Karpas-422 (cell line): Measurements from ENCODE around the gene NEDD4L. TPM values are rescaled to one million over a fixed set of nuclear protein-coding genes. Genes with fewer than 3 reads are reported as not detected.

Experiments
- DNase-seq: peaks from one replicate; pipeline ENCODE4 v3.0.0-alpha.2; 2015
- H2AFZ ChIP-seq: fragments of 200-600 bp; sonication (generic); 2 replicates; pipeline ENCODE4 v1.6.1; 2014; ENCODE audit warnings: antibody characterized with exemption, low read length, mixed read lengths
- H3K27ac ChIP-seq: fragments of 200-600 bp; sonication (generic); 2 replicates; pipeline ENCODE4 v1.5.1; 2014; ENCODE audit warnings: mild to moderate bottlenecking, low read length, moderate library complexity
- H3K27me3 ChIP-seq: fragments of 200-600 bp; sonication (generic); 2 replicates; pipeline ENCODE4 v1.6.1; 2014; ENCODE audit warnings: low read length, mixed read lengths
- H3K36me3 ChIP-seq: fragments of 200-600 bp; sonication (generic); 2 replicates; pipeline ENCODE4 v1.6.1; 2014; ENCODE audit warnings: low read length, mixed read lengths; ENCODE audit not compliant: insufficient read depth
- H3K4me1 ChIP-seq: fragments of 200-600 bp; sonication (generic); 2 replicates; pipeline ENCODE4 v1.6.1; 2014; ENCODE audit warnings: mild to moderate bottlenecking, low read length, mixed read lengths
- H3K4me2 ChIP-seq: fragments of 200-600 bp; sonication (generic); 2 replicates; pipeline ENCODE4 v1.6.1; 2014; ENCODE audit warnings: low read length, low read depth, mild to moderate bottlenecking; ENCODE audit not compliant: poor library complexity, severe bottlenecking
- H3K4me3 ChIP-seq: fragments of 200-600 bp; sonication (generic); 2 replicates; pipeline ENCODE4 v1.5.1; 2014; ENCODE audit warnings: mild to moderate bottlenecking, antibody characterized with exemption, low read length, mixed read lengths
- H3K79me2 ChIP-seq: fragments of 200-600 bp; sonication (generic); 2 replicates; pipeline ENCODE4 v1.6.1; 2014; ENCODE audit warnings: mild to moderate bottlenecking, low read length, mixed read lengths
- H3K9ac ChIP-seq: fragments of 200-600 bp; sonication (generic); 2 replicates; pipeline ENCODE4 v1.6.0; 2014; ENCODE audit warnings: low read length
- H3K9me2 ChIP-seq: fragments of 200-600 bp; sonication (generic), shearing (Covaris generic); replicated peaks from 2 replicates; pipeline ENCODE4 v1.6.0; 2014; ENCODE audit warnings: mild to moderate bottlenecking, low read length, moderate library complexity; ENCODE audit not compliant: insufficient read depth
- H3K9me3 ChIP-seq: fragments of 300-700, 200-600 bp; sonication (generic); 2 replicates; pipeline ENCODE4 v1.6.1; 2014; ENCODE audit warnings: low read length, mixed read lengths
- H4K20me1 ChIP-seq: fragments of 200-600 bp; sonication (generic); 2 replicates; pipeline ENCODE4 v1.6.1; 2014; ENCODE audit warnings: mild to moderate bottlenecking, antibody characterized with exemption, low read length, low read depth; ENCODE audit not compliant: insufficient read depth
- total RNA-seq: library from RNA; depleted of rRNA; stranded (reverse); fragments of >200 nt; shearing (Covaris generic); gene quantifications from 2 replicates; pipeline ENCODE4 v1.2.3, GENCODE V29; 2014; ENCODE audit warnings: low replicate concordance

NEDD4L gene
- total RNA-seq, 1 experiment from 2014 or later, result 17.1 TPM

DNA sequence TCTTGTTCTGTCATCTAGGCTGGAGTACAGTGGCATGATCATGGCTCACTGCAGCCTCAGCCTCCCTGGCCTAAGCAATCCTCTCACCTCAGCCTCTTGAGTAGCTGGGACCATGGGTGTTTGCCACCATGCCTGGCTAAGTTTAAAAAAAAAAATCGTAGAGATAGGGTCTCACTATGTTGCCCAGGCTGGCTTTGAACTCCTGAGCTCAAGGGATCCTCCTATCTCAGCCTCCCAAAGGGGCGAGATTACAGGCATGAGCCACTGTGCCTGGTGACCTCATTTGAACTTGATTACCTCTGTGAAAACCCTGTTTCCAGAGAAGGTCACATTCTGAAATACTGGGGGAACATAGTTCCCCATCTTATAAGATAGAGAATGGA is 190.3 kb downstream of the NEDD4L start:
- Histone ChIP-seq H3K79me2 (no peaks in the 10 kb centered on the region), H3K27ac (no peak overlapping the region), H3K9me3 (no peaks in the 10 kb centered on the region), H3K9ac (no peak overlapping the region), H3K27me3 (no peaks in the 10 kb centered on the region), H2AFZ (no peak overlapping the region), H3K36me3 (no peaks in the 10 kb centered on the region), H3K9me2 (no peaks in the 10 kb centered on the region), H3K4me1 (peaks cover 3% of the 10 kb centered on the region; the same call in 1 of the 2 replicates), H3K4me2 (no peak overlapping the region), H3K4me3 (no peak overlapping the region), H4K20me1 (peaks cover 7% of the 10 kb centered on the region; the same call in 1 of the 2 replicates)
- DNase-seq, result no peak

- Histone ChIP-seq H3K9ac (no peak overlapping the region), H4K20me1 (peaks cover 10% of the 10 kb centered on the region; the same call in 1 of the 2 replicates), H3K9me2 (no peaks in the 10 kb centered on the region), H2AFZ (no peak overlapping the region), H3K4me2 (no peak overlapping the region), H3K4me1 (peaks cover 3% of the 10 kb centered on the region; the same call in 1 of the 2 replicates), H3K36me3 (no peaks in the 10 kb centered on the region), H3K9me3 (no peaks in the 10 kb centered on the region), H3K27ac (no peak overlapping the region), H3K4me3 (no peak overlapping the region), H3K79me2 (no peaks in the 10 kb centered on the region), H3K27me3 (no peaks in the 10 kb centered on the region)
- no peak for DNase-seq
Measured at GRCh38 chr18:58235001-58235436, 191.0 kb downstream of the NEDD4L start.

DNA sequence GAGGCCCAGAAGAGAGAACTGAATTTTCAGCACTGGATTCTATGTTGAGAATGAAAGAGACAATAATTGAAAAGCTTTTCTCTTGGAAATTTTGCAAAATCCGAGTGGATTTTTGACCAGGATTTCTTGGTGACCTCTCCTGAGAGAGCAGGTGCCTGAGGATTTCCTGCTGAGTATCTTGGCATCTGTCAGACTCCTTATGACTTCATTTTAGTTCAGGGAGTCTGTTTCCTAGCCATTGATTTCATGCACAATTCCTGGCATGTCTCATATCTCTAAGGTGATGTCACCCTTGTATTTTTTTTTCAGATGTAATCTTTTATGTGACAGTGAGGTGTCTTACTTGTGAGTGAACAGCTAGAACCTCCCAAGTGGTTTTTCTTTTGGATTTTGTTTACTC is 195.9 kb downstream of the NEDD4L start:
- H3K36me3 ChIP-seq, result no peaks in the 10 kb centered on the region
- no peak overlapping the region for H3K9ac ChIP-seq
- no peaks in the 10 kb centered on the region for H3K27me3 ChIP-seq
- no peaks in the 10 kb centered on the region for H3K9me2 ChIP-seq
- no peak overlapping the region for H2AFZ ChIP-seq
- no peak overlapping the region for H3K4me3 ChIP-seq
- DNase-seq, result no peak
- no peak overlapping the region for H3K4me2 ChIP-seq
- H3K79me2 ChIP-seq, result no peaks in the 10 kb centered on the region
- H3K4me1 ChIP-seq, result no peaks in the 10 kb centered on the region
- peaks cover 21% of the 10 kb centered on the region; the same call in 1 of the 2 replicates for H4K20me1 ChIP-seq
- no peaks in the 10 kb centered on the region for H3K9me3 ChIP-seq
- H3K27ac ChIP-seq, result no peak overlapping the region

DNA sequence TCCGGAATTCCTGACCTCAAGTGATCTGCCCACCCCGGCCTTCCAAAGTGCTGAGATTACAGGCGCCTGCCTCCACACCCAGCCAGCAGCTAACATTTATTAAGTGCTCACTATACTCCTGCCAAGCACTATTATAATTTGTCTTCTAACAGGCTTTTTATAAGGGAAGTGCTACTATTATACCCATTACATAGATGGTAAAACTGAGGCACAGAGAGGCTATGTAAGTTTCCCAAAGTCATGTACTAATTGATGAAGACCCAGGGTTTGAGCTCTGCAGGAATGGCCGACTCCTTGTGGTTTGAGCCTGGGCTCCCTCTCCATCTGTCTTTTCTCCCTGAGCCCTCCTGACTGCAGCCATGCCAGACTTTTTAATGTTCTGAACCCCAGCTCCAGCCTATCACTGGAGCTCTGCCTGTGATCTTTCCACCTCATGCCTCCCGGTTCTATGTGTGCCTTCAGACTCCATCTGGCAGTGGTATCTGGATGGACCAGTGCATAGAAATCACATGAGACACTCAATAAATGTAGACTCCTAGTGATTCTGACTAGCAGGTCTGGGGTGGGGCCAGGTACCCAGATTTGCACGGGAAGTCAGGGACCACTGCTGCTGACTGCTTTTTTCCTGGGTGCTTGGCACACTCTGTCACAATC is 197.1 kb downstream of the NEDD4L start:
- no peak overlapping the region for H2AFZ ChIP-seq
- no peak overlapping the region for H3K4me3 ChIP-seq
- H3K27ac ChIP-seq, result no peak overlapping the region
- no peak overlapping the region for H3K9ac ChIP-seq
- no peaks in the 10 kb centered on the region for H3K27me3 ChIP-seq
- H3K9me3 ChIP-seq, result no peaks in the 10 kb centered on the region
- H4K20me1 ChIP-seq, result peaks cover 21% of the 10 kb centered on the region; the same call in 1 of the 2 replicates
- no peak for DNase-seq
- no peaks in the 10 kb centered on the region for H3K9me2 ChIP-seq
- no peak overlapping the region for H3K4me2 ChIP-seq
- H3K4me1 ChIP-seq, result no peaks in the 10 kb centered on the region
- H3K36me3 ChIP-seq, result no peaks in the 10 kb centered on the region
- H3K79me2 ChIP-seq, result no peaks in the 10 kb centered on the region

GRCh38 chr18:58241877-58242276 is 197.9 kb downstream of the NEDD4L start:
- Histone ChIP-seq H4K20me1 (peaks cover 21% of the 10 kb centered on the region; the same call in 1 of the 2 replicates), H3K27ac (no peak overlapping the region), H3K9ac (no peak overlapping the region), H3K4me2 (no peak overlapping the region), H3K9me3 (no peaks in the 10 kb centered on the region), H3K9me2 (no peaks in the 10 kb centered on the region), H3K4me3 (no peak overlapping the region), H3K36me3 (no peaks in the 10 kb centered on the region), H2AFZ (no peak overlapping the region), H3K79me2 (no peaks in the 10 kb centered on the region), H3K4me1 (no peaks in the 10 kb centered on the region), H3K27me3 (no peaks in the 10 kb centered on the region)
- DNase-seq, result no peak

GRCh38 chr18:58242435-58242834 is 198.4 kb downstream of the NEDD4L start:
- Histone ChIP-seq H3K36me3 (no peaks in the 10 kb centered on the region), H2AFZ (no peak overlapping the region), H3K4me3 (no peak overlapping the region), H3K4me1 (no peaks in the 10 kb centered on the region), H3K9ac (no peak overlapping the region), H3K9me3 (no peaks in the 10 kb centered on the region), H3K27me3 (no peaks in the 10 kb centered on the region), H3K27ac (no peak overlapping the region), H3K4me2 (no peak overlapping the region), H4K20me1 (peaks cover 21% of the 10 kb centered on the region; the same call in 1 of the 2 replicates), H3K79me2 (no peaks in the 10 kb centered on the region), H3K9me2 (no peaks in the 10 kb centered on the region)
- no peak for DNase-seq

- no peak for DNase-seq
- Histone ChIP-seq H3K4me3 (no peak overlapping the region), H2AFZ (no peak overlapping the region), H3K27me3 (no peaks in the 10 kb centered on the region), H3K9ac (no peak overlapping the region), H3K9me2 (no peaks in the 10 kb centered on the region), H3K27ac (no peak overlapping the region), H4K20me1 (peaks cover 21% of the 10 kb centered on the region; the same call in 1 of the 2 replicates), H3K4me1 (no peaks in the 10 kb centered on the region), H3K4me2 (no peak overlapping the region), H3K9me3 (no peaks in the 10 kb centered on the region), H3K79me2 (no peaks in the 10 kb centered on the region), H3K36me3 (no peaks in the 10 kb centered on the region)
Measured at GRCh38 chr18:58242968-58243367, 198.9 kb downstream of the NEDD4L start.

DNA sequence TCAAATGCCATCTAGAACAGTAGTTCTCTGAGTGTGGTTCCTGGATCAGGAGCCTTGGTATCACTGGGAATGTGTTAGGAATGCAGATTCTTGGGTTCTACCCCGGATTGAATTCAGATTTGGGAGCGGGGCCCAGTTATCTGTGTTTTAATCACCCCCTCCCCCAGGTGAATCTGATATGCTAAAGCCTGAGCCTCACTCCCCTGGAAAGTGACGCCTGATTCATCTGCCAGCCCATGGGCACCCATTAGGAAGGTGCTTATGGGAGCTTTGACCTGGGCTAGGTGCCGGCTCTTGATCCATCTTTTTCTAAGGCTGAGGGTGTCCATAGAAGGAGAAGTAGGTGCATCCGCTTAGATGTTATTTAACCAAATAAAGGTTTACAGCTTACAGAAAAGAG is 199.4 kb downstream of the NEDD4L start:
- Histone ChIP-seq H3K9me3 (no peaks in the 10 kb centered on the region), H2AFZ (no peak overlapping the region), H3K9ac (no peak overlapping the region), H3K79me2 (no peaks in the 10 kb centered on the region), H3K4me3 (no peak overlapping the region), H4K20me1 (peaks cover 21% of the 10 kb centered on the region; the same call in 1 of the 2 replicates), H3K4me1 (no peaks in the 10 kb centered on the region), H3K9me2 (no peaks in the 10 kb centered on the region), H3K4me2 (no peak overlapping the region), H3K36me3 (no peaks in the 10 kb centered on the region), H3K27ac (no peak overlapping the region), H3K27me3 (no peaks in the 10 kb centered on the region)
- DNase-seq, result no peak
